NCI-H345 treated with DMSO at 0.1 percent for 48 hours (cell line): Measurements from ENCODE around the gene PTGFRN.

ENCODE experiments used
- DNase-seq: peaks from one replicate; lab custom pipeline; 2025; ENCODE audit not compliant: unreplicated experiment; lab: John Stamatoyannopoulos, UW

Gene PTGFRN

GRCh38 chr1:116887212-116887611 is 22.5 kb upstream of the PTGFRN start:
- no peak for DNase-seq

GRCh38 chr1:116889380-116889779 is 20.3 kb upstream of the PTGFRN start:
- no peak for DNase-seq

DNA sequence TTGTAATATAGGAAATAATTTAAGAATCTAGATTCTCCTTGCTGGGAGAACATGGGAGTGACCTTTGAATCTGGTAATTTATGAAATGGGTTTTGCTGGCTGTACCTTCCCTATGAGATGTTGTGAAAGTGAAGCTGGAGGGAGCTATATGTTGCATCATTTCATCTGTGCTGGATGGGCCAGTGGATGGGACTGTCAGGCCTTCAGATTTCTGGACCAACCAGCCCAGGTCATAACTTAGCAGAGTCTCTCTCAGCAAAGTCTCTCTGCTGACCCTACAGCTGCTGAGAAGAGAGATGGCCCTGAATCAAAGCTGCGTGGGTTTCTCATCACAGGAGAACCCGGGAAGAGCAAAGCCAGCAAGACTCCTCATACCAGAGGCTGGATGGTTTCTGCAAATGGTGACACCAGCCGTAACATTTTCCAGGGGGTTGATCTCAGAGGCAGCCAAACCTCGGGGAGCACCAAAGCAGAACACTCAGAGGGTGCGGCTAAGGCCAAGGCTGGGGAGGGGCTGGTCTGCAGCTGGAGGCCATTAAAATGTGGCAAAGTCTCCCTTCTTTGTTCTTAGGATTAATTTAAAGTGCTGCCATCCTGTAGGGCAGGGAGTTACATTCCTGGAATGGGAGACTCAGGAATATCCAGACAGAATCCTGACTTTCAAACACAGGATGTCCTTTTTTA is 18.2 kb upstream of the PTGFRN start:
- no peak for DNase-seq

DNA sequence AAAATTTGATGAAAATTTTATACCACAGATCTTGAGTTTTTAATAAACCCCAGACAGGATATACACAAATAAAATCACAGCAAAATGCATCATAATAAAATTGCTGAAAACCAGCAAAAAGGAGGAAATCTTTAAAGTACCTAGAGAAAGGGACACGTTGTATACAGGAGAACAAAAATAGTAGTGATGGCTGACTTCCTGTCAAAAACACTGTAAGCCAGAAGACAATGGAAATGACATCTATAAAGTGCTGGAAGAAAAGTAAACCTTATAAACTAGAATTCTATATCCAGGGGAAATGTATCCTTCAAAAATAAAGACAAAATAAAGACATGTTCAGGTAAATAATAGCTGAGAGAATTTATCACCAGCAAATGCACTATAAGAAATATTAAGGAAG is 14.6 kb upstream of the PTGFRN start:
- no peak for DNase-seq

GRCh38 chr1:116899529-116899928 is 10.2 kb upstream of the PTGFRN start:
- no peak for DNase-seq

DNA sequence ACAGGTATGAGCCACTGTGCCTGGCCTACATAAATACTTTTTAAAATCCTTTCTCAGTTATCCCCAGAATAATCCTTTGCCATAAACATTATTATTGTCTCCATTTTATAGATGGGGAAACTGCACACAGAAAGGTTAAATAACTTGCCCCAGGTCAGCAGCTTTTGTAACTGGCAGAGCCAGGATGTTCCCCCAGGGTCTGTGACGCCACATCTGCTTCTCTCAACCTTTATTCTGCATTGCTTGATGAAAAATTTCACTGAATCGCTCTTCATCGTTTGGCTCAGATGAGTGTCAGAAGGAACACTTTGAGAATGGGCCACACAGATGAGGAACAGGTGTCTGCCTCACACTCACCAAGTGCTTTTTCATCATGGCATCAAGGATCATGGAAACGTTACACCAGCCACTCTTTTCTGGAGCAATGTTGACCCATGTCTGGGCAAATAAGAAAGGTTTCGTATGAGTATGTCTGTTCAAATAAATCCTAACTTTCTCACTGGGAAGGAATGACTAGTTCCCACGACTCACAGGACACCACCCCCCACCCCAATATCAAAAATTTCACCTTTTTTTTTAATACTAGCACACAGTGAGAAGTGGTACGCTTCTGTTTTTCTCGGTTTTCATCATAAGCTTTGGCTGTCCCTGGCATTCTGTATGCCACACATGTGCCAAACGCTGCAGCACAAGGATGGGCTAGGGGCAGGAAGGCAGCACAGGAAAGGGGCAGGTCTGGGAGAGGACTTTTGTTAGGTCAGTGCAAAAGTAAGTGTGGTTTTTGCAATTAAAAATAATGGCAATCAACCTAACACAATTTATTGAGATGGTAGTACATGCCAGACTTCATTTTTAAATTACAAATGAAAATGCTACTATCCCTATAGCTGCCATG is 9.0 kb upstream of the PTGFRN start:
- DNase-seq: no peak

GRCh38 chr1:116902027-116902426 is 7.7 kb upstream of the PTGFRN start:
- no peak for DNase-seq

GRCh38 chr1:116902723-116903383 is 6.9 kb upstream of the PTGFRN start:
- no peak for DNase-seq

GRCh38 chr1:116904791-116905320 is 4.9 kb upstream of the PTGFRN start:
- no peak for DNase-seq

DNA sequence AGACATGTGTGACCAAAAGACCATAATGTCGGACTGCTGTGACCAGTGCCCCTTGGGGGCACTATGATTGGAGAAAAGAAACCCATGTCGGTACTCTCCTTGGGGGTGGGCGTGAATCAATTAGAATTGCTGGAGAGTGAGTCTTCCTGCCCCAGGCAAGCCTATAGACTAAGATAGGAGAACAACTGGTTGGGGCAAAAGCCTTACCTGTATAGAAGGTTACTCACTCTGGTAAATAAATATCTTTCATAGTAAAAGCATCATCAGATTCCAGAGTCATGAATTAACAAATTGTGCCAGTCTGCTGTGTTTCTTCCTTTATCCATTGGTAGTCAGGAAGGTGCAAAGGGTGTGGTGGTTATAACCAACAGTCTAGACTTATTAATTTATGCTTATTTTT is 2.9 kb upstream of the PTGFRN start:
- DNase-seq: no peak

- no peak for DNase-seq
Measured at GRCh38 chr1:116907351-116907750, 2.4 kb upstream of the PTGFRN start.

DNA sequence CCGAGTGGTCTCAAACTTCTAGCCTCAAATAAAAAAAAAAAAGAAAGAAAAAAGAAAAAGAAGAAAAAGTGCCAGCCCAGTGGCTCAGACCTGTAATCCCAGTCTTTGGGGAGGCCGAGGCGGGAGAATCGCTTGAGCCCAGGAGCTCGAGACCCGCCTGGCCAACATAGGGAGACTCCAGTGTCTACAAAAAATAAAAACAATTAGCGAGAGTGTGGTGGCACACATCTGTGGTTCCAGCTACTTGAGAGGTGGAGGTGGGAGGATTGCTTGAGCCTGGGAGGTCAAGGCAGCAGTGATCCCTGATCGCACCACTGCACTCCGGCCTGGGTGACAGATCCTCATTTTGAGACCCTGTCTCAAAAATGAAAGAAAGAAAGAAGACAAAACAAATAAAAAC is 1.4 kb upstream of the PTGFRN start:
- DNase-seq: no peak

DNA sequence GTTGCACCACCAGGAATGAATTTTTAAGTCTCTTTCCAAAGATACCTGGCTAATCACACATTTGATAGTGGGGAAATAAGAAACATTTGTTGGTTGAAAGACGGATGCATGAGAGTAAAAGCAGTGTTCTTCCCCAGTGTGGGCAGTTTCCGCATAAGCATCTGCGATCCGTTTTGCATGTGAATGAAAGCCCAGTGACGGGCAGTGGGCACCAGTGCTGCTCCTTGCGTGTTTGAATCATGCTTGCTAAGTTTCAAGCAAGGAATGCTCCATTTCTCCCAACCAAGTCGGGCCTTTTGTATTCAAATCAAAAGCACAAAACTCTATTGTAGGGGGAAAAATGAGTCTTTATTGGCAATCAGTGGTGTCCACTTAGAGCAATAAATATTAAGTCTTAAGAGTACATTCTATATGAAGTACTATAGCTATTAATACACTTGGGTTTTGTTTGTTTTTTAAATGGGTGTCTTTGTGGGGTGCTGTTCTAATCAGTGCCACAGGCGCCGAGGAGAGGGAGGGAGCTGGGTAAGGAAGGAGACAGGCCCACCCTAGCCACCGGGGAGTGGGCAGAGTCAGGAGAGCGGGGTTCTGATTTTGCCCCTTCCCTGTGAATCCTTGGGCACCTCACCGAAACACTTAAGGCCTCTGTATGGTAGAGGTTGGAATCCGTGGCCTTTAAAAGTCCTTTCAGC is 750 bp upstream of the PTGFRN start:
- DNase-seq: no peak

DNA sequence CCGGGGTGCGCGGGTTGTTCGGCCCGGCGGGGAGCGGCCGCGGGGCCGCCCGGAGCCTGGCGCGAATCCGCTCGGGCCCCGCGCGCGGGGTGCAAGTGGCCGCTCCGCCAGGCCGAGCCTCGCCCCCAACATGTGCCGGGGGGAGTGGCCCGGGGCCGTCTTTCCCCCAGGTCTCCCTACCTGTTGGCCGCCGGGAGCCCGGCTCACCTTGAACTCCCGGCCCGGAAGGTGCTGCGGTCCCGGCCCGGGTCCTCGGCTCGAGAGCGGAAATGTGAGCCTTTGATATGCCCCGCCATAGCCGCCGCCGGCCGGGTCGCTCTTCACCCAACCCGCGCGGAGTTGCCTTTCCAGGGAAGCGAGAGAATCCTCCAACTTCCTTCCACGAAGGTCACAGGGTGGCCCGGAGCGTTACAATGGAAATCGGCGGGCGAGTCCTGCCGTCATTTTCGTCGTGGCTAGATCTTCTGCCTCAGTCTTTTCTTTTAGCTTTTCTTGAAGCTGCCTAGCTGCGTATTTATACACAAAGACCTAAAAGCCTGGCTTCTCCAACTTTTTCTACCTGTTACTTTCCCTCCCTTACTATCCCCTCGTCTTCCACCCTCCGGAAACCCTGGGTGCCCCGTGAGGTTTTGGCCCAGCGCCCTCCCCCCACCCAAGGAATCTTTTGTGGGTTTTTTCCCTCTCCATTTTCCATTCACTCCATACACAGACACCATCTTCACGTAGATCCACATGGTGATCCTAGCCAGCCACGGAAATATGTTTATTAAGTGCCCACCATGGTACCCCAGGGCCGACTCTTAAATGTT is 867 bp downstream of the PTGFRN start:
- DNase-seq: no peak

DNA sequence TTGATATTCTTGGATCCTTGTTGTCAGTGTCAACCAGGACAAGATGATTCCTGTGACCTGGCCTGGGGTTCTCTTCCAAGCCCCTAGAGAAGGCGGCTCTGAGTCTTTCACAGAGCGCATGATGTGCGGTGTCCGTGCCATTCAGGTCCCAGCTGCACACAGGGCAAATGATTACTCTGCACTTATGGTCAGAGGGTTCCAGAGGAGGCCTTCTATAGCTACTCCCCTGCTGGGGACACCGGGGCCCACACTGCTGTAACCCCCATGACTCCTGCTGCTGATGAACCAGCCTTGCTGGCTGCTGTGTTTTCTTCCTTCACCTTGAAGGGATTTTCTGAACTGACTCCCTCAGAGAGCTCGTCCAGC is 1.5 kb downstream of the PTGFRN start:
- DNase-seq: no peak

DNA sequence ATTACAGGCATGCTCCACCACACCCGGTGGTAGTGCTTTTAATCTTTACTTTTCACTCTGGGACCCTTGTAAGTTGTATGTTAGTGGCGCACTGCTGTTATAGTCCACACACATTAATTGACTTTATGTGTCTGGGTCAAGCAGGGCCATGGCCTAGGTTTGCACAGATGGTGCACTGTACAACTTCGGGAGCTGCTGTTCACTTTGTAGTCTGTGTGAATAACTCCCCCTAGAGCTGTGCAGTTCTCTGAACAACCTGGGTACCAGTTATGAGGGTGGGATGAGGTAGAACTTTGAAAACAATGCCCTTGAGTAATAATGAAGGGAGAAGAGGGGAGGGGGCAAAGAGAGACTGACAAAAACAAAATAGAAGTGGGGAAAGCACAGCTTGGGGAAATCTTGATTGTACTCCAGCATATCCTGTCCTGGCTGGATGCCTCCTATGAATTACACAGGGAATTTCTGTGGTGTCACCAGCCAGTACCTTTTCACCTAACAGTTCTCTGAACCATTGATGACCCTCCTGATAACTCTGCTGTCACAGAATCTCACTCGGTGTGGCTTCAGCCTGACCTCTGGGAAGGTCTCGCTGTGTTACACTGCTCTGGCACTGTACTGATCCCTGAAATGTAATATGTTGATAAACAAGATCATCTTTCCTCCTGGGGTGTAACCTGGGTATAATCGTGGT is 2.2 kb downstream of the PTGFRN start:
- DNase-seq: no peak

GRCh38 chr1:116912846-116913245 is 3.1 kb downstream of the PTGFRN start:
- no peak for DNase-seq

DNA sequence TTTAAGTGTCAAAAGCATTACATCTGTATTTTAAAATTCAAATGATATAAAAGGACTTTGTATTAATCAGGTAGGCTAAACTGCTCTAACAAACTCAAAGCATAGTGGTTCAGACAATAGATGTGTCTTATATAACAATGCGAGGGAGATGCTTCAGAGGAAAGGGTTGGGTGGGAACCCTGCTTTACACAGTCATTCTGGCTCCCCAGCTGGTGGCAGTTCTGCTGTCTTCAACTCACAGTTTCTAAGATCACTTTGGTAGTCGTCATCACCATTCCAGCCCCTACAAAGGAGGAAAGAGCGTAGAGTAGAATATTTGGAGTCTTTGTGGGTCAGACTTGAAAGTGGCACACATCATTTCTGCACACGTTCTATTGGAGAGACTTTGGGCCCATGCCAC is 4.2 kb downstream of the PTGFRN start:
- no peak for DNase-seq

DNA sequence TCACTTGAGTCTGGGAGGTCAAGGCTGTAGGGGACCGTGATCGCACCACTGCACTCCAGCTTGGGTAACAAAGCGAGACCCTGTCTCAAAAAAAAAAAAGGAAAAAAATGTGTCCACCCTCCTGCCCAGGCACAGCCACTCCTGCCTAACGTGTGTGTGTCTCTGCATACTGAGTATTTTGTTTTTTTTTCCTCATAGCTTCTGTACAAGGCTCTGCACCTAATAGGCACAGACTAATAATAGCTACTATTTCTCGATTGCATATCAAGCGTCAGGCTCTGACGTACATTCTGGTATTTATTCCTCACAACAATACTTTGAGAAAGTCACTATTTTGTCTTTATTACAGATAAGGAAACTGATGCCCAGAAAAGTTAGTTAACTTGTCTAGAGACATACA is 5.0 kb downstream of the PTGFRN start:
- DNase-seq: no peak
